ENCODE measurements around the gene PRRG2. TPM values are rescaled to one million over a fixed set of nuclear protein-coding genes. Genes with fewer than 3 reads are reported as not detected.

Gene PRRG2
- total and polyA plus RNA-seq, 10 of the 15 experiments (the other 5 are each of a cell fraction or from before 2014, with no cell fraction given) = 0.09 to 2.1 (median 0.86) TPM

DNA sequence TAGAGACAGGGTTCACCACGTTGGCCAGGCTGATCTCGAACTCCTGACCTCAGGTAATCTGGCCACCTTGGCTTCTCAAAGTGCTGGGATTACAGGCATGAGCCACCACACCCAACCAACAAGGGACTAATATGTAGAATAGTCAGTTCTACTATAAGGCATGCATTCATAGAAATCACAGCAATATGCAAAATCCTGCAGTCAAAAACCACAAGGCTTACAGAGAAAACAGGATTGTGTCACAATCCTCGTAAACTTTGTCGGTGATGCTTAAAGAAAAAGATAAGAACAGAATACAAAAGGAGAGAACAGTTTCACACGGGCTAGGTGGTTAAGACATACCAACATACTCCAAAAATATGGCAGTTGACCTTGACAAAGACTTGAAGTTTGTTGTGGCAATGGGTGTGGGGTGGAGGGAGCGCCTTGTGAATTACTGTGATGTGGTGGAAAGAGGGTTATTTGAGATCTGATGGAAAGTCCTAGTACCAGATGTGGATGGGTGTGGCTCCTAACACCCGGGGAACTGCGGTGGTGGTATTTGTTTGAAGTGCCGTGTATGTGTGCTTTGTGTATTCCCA, 13.2 kb upstream of the PRRG2 start:
- ChIA-PET POLR2A (interaction anchor here (0.6 kb wide), 2 partner anchors 79 to 1363 kb away, joined by 4 to 5 read pairs; no protein-coding TSS in a partner anchor), RAD21 (ENCODE audit: unreplicated experiment) (no interaction called here), CTCF (interaction anchor here (0.8 to 6.5 kb wide), 3 partner anchors 16 to 107 kb away, joined by 3 to 96 read pairs (median 46); partner anchors contain the start of gene PRMT1), SMC1A (ENCODE audit: uncharacterized antibody, unreplicated experiment) (interaction anchor here (0.8 kb wide), 1 partner anchor 21 kb away, joined by 4 read pairs; no protein-coding TSS in a partner anchor)
- Histone ChIP-seq H3K4me2 (ENCODE audit: control insufficient read depth, insufficient read depth) (no peak overlapping the region), H2AFZ (ENCODE audit: control insufficient read depth, low read depth, low read length) (no peak overlapping the region), H3K9me3 (replicated peaks; ENCODE audit: control insufficient read depth, insufficient read depth, low read length) (no peaks in the 10 kb centered on the region), H3K27me3 (replicated peaks in 1 of 2; ENCODE audit: control insufficient read depth in 2 of 2, insufficient read depth in 2 of 2, low read length in 1 of 2) (no peaks in the 10 kb centered on the region), H3K9ac (ENCODE audit: control insufficient read depth, insufficient read depth, low read length) (no peak overlapping the region), H3K4me1 (ENCODE audit: control insufficient read depth, insufficient read depth, low read length) (peaks cover 11% of the 10 kb centered on the region), H3K27ac (ENCODE audit: control insufficient read depth, insufficient read depth) (0 out of 2 replicates have a peak overlapping the region, but pooled peaks have one; percentile 33), H3K79me2 (ENCODE audit: control insufficient read depth, insufficient read depth, low read length) (peaks cover 10% of the 10 kb centered on the region), H3K36me3 (ENCODE audit: control insufficient read depth in 2 of 2, insufficient read depth in 2 of 2, low read length in 1 of 2) (no peaks in the 10 kb centered on the region), H3K4me3 (no peak overlapping the region), H4K20me1 (ENCODE audit: control insufficient read depth, insufficient read depth) (no peaks in the 10 kb centered on the region)
- no TSS peak for BruUV-seq (replicated peaks)
- WGBS (ENCODE audit: insufficient coverage, insufficient replicate concordance, low lambda C conversion rate, missing lambda C conversion rate) = 50% methylated on average over 9 of the region's 9 CpGs
- intact Hi-C loops (cut with micrococcal nuclease; ENCODE audit: unreplicated experiment) (no loop called here), in situ Hi-C loops (cut with MboI) (no loop called here)
- peak; percentile 79 for FAIRE-seq
- ATAC-seq = no peak; the same call in 2 of the 3 replicates
- TF ChIP-seq PRDM15 (CRISPR knock-in tag; IDR thresholded peaks at IDR 0.05) (no peak), HDAC2 (IDR thresholded peaks at IDR 0.05) (no peak), CTCF (IDR thresholded peaks at IDR 0.05 in 2 of 3, conservative IDR thresholded peaks at IDR 0.05 in 1 of 3; ENCODE audit: control insufficient read depth in 2 of 3, extremely low read depth in 1 of 3, insufficient read depth in 1 of 3, low read depth in 3 of 3, low read length in 3 of 3) (no peak), POU2F2 (IDR thresholded peaks at IDR 0.05; ENCODE audit: borderline replicate concordance, low read depth, low read length) (peak; percentile 18; the same call in 1 of the 3 replicates), RUNX3 (IDR thresholded peaks at IDR 0.05; ENCODE audit: low read length) (peak; percentile 44)
- no peak for DNase-seq (ENCODE audit: low read depth, low spot score)
